Neuronal stem cell (in vitro differentiated cells): ENCODE results near the gene TSPAN13.

Experiments
- DNase-seq: peaks from one replicate; pipeline ENCODE4 v3.0.0-alpha.2; 2013; ENCODE audit warnings: low spot score
- H2AFZ ChIP-seq: one replicate; pipeline ENCODE4 v1.6.1; 2013; ENCODE audit warnings: mild to moderate bottlenecking, low read length, inconsistent platforms
- H2AK5ac ChIP-seq: 2 replicates; pipeline ENCODE4 v1.6.1; 2013; ENCODE audit warnings: low read depth, mild to moderate bottlenecking, inconsistent platforms, low read length, moderate library complexity, mixed read lengths
- H2BK120ac ChIP-seq: 2 replicates; pipeline ENCODE4 v1.6.1; 2013; ENCODE audit warnings: low read depth, mild to moderate bottlenecking, inconsistent platforms, low read length, moderate library complexity, mixed read lengths
- H2BK12ac ChIP-seq: one replicate; pipeline ENCODE4 v1.6.1; 2013; ENCODE audit warnings: low read length, inconsistent platforms
- H2BK15ac ChIP-seq: 2 replicates; pipeline ENCODE4 v1.6.1; 2013; ENCODE audit warnings: mild to moderate bottlenecking, low read length, inconsistent platforms, mixed read lengths
- H2BK5ac ChIP-seq: one replicate; pipeline ENCODE4 v1.6.1; 2013; ENCODE audit warnings: inconsistent platforms, mild to moderate bottlenecking, low read length, moderate library complexity
- H3K14ac ChIP-seq: one replicate; pipeline ENCODE4 v1.6.1; 2013; ENCODE audit warnings: low read length, inconsistent platforms
- H3K18ac ChIP-seq: 2 replicates; pipeline ENCODE4 v1.6.1; 2013; ENCODE audit warnings: low read length, inconsistent platforms
- H3K23ac ChIP-seq: 2 replicates; pipeline ENCODE4 v1.6.1; 2013; ENCODE audit warnings: low read depth, mild to moderate bottlenecking, mixed read lengths, low read length, inconsistent platforms; ENCODE audit not compliant: poor library complexity
- H3K27ac ChIP-seq: replicated peaks from 3 replicates; pipeline ENCODE4 v1.5.1; 2013; ENCODE audit warnings: low read length, inconsistent platforms
- H3K27me3 ChIP-seq, 3 experiments: 2 replicates each; pipeline ENCODE4 v1.6.1; 2013; ENCODE audit warnings: low read length in 3 of 3, mild to moderate bottlenecking in 2 of 3, inconsistent platforms in 1 of 3, low read depth in 1 of 3, mixed read lengths in 1 of 3, moderate library complexity in 1 of 3; ENCODE audit not compliant: control insufficient read depth in 3 of 3, insufficient read depth in 3 of 3
- H3K36me3 ChIP-seq, 2 donors: replicated peaks in 1 of 2; 2 replicates each; pipeline ENCODE4 v1.6.1; 2013; ENCODE audit warnings: low read length in 2 of 2; ENCODE audit not compliant: control insufficient read depth in 2 of 2, insufficient read depth in 2 of 2
- H3K4ac ChIP-seq: 2 replicates; pipeline ENCODE4 v1.6.1; 2013; ENCODE audit warnings: inconsistent platforms, mild to moderate bottlenecking, low read length, moderate library complexity
- H3K4me1 ChIP-seq, 2 donors: 1 replicate in 1 of 2; 2 replicates in 1 of 2; pipeline ENCODE4 v1.6.1; 2013; ENCODE audit warnings: low read length in 2 of 2, low read depth in 1 of 2; ENCODE audit not compliant: control insufficient read depth in 2 of 2, insufficient read depth in 1 of 2
- H3K4me2 ChIP-seq: one replicate; pipeline ENCODE4 v1.6.1; 2013; ENCODE audit warnings: mild to moderate bottlenecking, low read length, inconsistent platforms; ENCODE audit not compliant: insufficient read depth, poor library complexity, severe bottlenecking
- H3K4me3 ChIP-seq, 2 donors: 2 replicates each; pipeline ENCODE4 v1.5.1; 2013; ENCODE audit warnings: low read length in 2 of 2, mild to moderate bottlenecking in 2 of 2, inconsistent platforms in 1 of 2, moderate library complexity in 1 of 2
- H3K79me1 ChIP-seq: one replicate; pipeline ENCODE4 v1.6.1; 2013; ENCODE audit warnings: low read depth, mild to moderate bottlenecking, inconsistent platforms, low read length, moderate library complexity
- H3K9ac ChIP-seq: one replicate; pipeline ENCODE4 v1.6.1; 2013; ENCODE audit warnings: mild to moderate bottlenecking, low read depth, low read length, inconsistent platforms; ENCODE audit not compliant: poor library complexity
- H3K9me3 ChIP-seq, 2 donors: replicated peaks in 1 of 2; 2 replicates each; pipeline versions ENCODE3 to v1.6.1; 2013; ENCODE audit warnings: low read length in 2 of 2, mild to moderate bottlenecking in 2 of 2, inconsistent platforms in 1 of 2, low read depth in 1 of 2, mixed read lengths in 1 of 2, moderate library complexity in 1 of 2; ENCODE audit not compliant: control insufficient read depth in 2 of 2, insufficient read depth in 1 of 2
- H4K8ac ChIP-seq: one replicate; pipeline ENCODE4 v1.6.1; 2013; ENCODE audit warnings: low read depth, mild to moderate bottlenecking, inconsistent platforms, low read length, moderate library complexity
- H4K91ac ChIP-seq: one replicate; pipeline ENCODE4 v1.6.1; 2013; ENCODE audit warnings: low read length, low read depth, mild to moderate bottlenecking, inconsistent platforms; ENCODE audit not compliant: poor library complexity
- WGBS, 2 donors: extraction: QIAGEN DNeasy Blood & Tissue Kit; methylation state at CpG; one replicate each; pipeline ENCODE4 v1.1.7; 2013; ENCODE audit warnings: missing lambda C conversion rate in 2 of 2, mixed read lengths in 1 of 2; ENCODE audit not compliant: insufficient read length in 2 of 2, insufficient replicate concordance in 1 of 2; ENCODE audit errors: extremely low coverage in 2 of 2; 5-methylcytosine and 5-hydroxymethylcytosine counted together

TSPAN13 gene

GRCh38 chr7:16747102-16747501 lies 6.5 kb upstream of the TSPAN13 start:
- no peaks in the 10 kb centered on the region for H3K9me3 ChIP-seq
- WGBS, 2 donors = no CpG with 5 or more reads among the region's 1 CpG
- H2BK15ac ChIP-seq = no peak overlapping the region
- no peak overlapping the region for H3K18ac ChIP-seq
- no peak overlapping the region for H3K23ac ChIP-seq
- no peak overlapping the region for H3K4me3 ChIP-seq
- H3K4me2 ChIP-seq = no peak overlapping the region
- H3K9ac ChIP-seq = no peak overlapping the region
- H3K79me1 ChIP-seq = peaks cover 2% of the 10 kb centered on the region
- H2BK120ac ChIP-seq = no peak overlapping the region
- no peak overlapping the region for H3K27ac ChIP-seq
- no peak overlapping the region for H2BK5ac ChIP-seq
- H3K36me3 ChIP-seq = no peaks in the 10 kb centered on the region
- no peak overlapping the region for H3K4ac ChIP-seq
- H4K8ac ChIP-seq = no peak overlapping the region
- H2BK12ac ChIP-seq = no peak overlapping the region
- no peak overlapping the region for H2AK5ac ChIP-seq
- no peak for DNase-seq
- H4K91ac ChIP-seq = no peak overlapping the region
- H3K14ac ChIP-seq = no peak overlapping the region
- peaks cover 9 to 18% of the 10 kb centered on the region in 2 donors for H3K4me1 ChIP-seq
- H2AFZ ChIP-seq = no peak overlapping the region
- no peaks in the 10 kb centered on the region for H3K27me3 ChIP-seq

DNA sequence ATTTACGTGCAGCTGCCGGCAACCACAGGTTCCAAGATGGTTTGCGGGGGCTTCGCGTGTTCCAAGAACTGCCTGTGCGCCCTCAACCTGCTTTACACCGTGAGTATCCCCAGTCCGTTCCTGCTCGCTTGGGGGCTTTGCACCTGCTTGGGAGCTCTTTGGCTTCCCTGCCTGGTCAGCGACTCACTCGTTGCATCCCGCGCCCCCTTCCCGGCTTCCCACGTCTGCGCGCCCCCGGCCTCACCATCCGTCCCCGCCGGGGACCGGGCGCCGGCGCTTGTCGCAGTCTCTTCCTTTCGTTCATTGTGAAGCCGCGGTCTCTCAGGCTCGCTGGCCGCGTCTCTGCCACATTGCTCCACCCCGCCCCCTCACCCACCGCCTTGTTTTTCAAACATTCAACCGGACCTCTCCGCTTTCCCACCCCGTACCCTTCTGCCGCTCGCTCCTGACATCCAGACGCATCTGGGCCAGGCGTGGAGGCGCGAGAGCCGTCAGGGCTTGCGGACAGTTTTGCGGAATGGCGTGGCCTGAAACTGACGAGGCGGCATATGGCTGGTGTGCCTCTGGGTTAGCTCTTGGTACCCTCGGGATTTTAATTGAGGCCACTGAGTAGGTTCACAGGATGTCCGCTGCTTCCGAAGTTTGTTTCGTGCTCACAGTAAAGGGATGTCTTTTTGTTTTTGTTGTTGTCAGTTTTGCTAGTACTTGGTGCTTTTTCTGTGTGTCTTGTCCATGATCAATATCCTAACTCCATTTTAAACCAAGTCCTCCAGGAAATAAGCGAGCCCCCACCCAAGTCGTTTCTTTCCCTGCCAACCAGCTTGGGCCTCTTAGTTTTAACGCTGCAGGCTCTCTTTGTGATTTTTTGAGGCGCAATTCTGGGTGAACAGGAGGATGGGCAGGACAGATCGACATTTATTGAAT lies 639 bp downstream of the TSPAN13 start:
- Histone ChIP-seq H3K23ac (peak overlapping the region; percentile 98), H2BK12ac (no peak overlapping the region), H3K4ac (no peak overlapping the region), H3K14ac (no peak overlapping the region), H3K4me2 (peak overlapping the region; percentile 55), H3K27ac (peak overlapping the region; percentile 68), H3K4me3 (peak overlapping the region; percentile 90 to 97), H3K9me3 (peaks cover 0 to 3% of the 10 kb centered on the region in 2 donors), H2BK5ac (no peak overlapping the region), H3K9ac (peak overlapping the region; percentile 85), H2AFZ (peak overlapping the region; percentile 97), H2BK120ac (no peak overlapping the region), H3K18ac (peak overlapping the region; percentile 93), H4K91ac (no peak overlapping the region), H3K27me3 (peaks cover 0 to 3% (median 0%) of the 10 kb centered on the region in 3 experiments), H2AK5ac (no peak overlapping the region), H3K36me3 (no peaks in the 10 kb centered on the region), H4K8ac (peak overlapping the region; percentile 25), H3K79me1 (no peaks in the 10 kb centered on the region), H2BK15ac (no peak overlapping the region), H3K4me1 (peaks cover 6% of the 10 kb centered on the region in 2 donors)
- no CpG with 5 or more reads among the region's 58 CpGs for WGBS, 2 donors
- DNase-seq = peak; percentile 69

- Histone ChIP-seq H4K91ac (no peak overlapping the region), H3K27me3 (peaks cover 0 to 3% (median 0%) of the 10 kb centered on the region in 3 experiments), H3K27ac (no peak overlapping the region), H2AFZ (peak overlapping the region; percentile 97), H3K4me2 (peak overlapping the region; percentile 55), H2BK15ac (no peak overlapping the region), H3K9me3 (peaks cover 0 to 3% of the 10 kb centered on the region in 2 donors), H4K8ac (no peak overlapping the region), H2BK5ac (no peak overlapping the region), H3K4ac (no peak overlapping the region), H3K18ac (no peak overlapping the region), H3K36me3 (no peaks in the 10 kb centered on the region), H3K4me1 (peaks cover 6% of the 10 kb centered on the region in 2 donors), H3K23ac (no peak overlapping the region), H2BK12ac (no peak overlapping the region), H2AK5ac (no peak overlapping the region), H3K9ac (no peak overlapping the region), H3K79me1 (no peaks in the 10 kb centered on the region), H3K14ac (no peak overlapping the region), H2BK120ac (no peak overlapping the region), H3K4me3 (peak overlapping the region; percentile 90 to 97)
- no peak for DNase-seq
- WGBS, 2 donors = no CpG with 5 or more reads among the region's 6 CpGs
These were observed 1.3 kb downstream of the TSPAN13 start for GRCh38 chr7:16754856-16755317.

- Histone ChIP-seq H3K9me3 (peaks cover 0 to 3% of the 10 kb centered on the region in 2 donors), H3K27me3 (peaks cover 0 to 3% (median 0%) of the 10 kb centered on the region in 3 experiments), H3K36me3 (no peaks in the 10 kb centered on the region), H2BK120ac (no peak overlapping the region), H3K4ac (no peak overlapping the region), H3K14ac (no peak overlapping the region), H4K8ac (no peak overlapping the region), H3K9ac (no peak overlapping the region), H3K27ac (no peak overlapping the region), H3K4me2 (no peak overlapping the region), H2BK5ac (no peak overlapping the region), H4K91ac (no peak overlapping the region), H3K18ac (no peak overlapping the region), H2AFZ (no peak overlapping the region), H2BK15ac (no peak overlapping the region), H3K4me3 (peak overlapping the region in 1 of 2 donors; percentile 97), H2BK12ac (no peak overlapping the region), H3K4me1 (peaks cover 6% of the 10 kb centered on the region in 2 donors), H2AK5ac (no peak overlapping the region), H3K23ac (no peak overlapping the region), H3K79me1 (no peaks in the 10 kb centered on the region)
- DNase-seq = no peak
These were observed 1.8 kb downstream of the TSPAN13 start for GRCh38 chr7:16755397-16755796.
